ENCODE data around the gene ATP8B4.

The ATP8B4 gene

DNA sequence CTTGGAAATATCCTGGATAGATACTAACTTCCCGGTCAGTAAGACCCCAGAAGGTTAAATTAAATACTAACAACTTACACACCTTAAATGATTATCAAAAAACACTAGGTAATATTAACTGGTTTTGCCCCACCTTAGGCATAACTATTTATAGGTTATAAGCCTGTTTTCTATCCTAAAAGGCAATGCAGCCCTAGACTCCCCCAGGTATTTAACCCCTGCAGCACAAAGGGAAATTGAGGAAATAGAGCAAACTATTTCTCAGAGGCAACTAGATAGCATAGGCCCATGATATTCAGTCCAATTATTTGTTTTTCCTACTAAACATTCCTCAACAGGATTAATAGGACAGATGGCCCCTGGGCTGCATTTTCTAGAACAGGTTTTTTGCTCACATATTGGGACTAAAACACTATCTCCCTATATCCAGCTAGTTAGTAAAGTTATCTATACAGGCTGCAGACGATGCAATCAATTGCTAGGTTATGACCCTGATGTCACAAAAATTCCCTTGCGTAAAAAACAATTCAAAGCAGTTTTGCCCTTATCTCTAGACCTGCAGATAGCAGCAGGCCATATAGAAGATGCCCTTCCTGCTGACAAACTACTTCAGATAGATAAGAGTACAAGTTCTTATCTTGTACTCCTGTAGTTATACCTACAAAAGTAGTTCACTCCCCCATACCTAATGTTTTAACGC lies 276.9 kb downstream of the ATP8B4 start:
- TF ChIP-seq, protein P1, sequence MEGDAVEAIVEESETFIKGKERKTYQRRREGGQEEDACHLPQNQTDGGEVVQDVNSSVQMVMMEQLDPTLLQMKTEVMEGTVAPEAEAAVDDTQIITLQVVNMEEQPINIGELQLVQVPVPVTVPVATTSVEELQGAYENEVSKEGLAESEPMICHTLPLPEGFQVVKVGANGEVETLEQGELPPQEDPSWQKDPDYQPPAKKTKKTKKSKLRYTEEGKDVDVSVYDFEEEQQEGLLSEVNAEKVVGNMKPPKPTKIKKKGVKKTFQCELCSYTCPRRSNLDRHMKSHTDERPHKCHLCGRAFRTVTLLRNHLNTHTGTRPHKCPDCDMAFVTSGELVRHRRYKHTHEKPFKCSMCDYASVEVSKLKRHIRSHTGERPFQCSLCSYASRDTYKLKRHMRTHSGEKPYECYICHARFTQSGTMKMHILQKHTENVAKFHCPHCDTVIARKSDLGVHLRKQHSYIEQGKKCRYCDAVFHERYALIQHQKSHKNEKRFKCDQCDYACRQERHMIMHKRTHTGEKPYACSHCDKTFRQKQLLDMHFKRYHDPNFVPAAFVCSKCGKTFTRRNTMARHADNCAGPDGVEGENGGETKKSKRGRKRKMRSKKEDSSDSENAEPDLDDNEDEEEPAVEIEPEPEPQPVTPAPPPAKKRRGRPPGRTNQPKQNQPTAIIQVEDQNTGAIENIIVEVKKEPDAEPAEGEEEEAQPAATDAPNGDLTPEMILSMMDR (IDR thresholded peaks at IDR 0.05; ENCODE audit: poor library complexity, severe bottlenecking) = no peak

DNA sequence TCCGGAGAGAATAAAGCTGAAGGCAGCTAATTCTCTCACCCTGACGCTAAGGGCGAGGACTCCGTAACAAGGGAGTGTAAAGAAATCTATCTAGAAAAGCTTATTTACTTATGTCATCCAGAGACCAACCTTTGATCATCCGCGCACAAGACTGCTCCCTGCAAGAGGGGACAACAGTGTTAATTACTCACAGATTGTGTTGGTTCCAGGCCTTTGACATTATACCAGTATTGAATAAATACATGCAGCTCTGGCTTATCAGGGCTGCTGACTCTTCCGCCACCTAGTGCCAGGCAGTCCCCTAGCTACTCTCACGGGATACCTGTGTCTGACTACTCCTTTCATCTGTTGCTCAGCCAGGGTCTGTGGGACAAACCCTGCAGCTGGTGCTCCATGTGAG lies 286.5 kb downstream of the ATP8B4 start:
- Histone ChIP-seq H3K4me3 (ENCODE audit: severe bottlenecking) (no peak overlapping the region), H3K4me1 (ENCODE audit: insufficient read depth, poor library complexity, severe bottlenecking) (peaks cover 6% of the 10 kb centered on the region), H3K9me3 (ENCODE audit: severe bottlenecking) (no peaks in the 10 kb centered on the region), H3K27me3 (ENCODE audit: insufficient read depth, poor library complexity, severe bottlenecking) (no peaks in the 10 kb centered on the region), H3K27ac (ENCODE audit: poor library complexity, severe bottlenecking) (no peak overlapping the region), H3K36me3 (ENCODE audit: low read depth) (no peaks in the 10 kb centered on the region)
- peak; percentile 61 for ATAC-seq (ENCODE audit: low read depth)
- TF ChIP-seq, protein P1 (IDR thresholded peaks at IDR 0.05; ENCODE audit: poor library complexity, severe bottlenecking) = peak; percentile 62
- no peak for DNase-seq (ENCODE audit: low spot score)

More for the DNA sequence above, 276.9 kb downstream of the ATP8B4 start:
- Histone ChIP-seq H3K36me3 (ENCODE audit: low read depth) (no peaks in the 10 kb centered on the region), H3K27ac (ENCODE audit: poor library complexity, severe bottlenecking) (no peak overlapping the region), H3K4me1 (ENCODE audit: insufficient read depth, poor library complexity, severe bottlenecking) (peaks cover under 1% of the 10 kb centered on the region), H3K9me3 (ENCODE audit: severe bottlenecking) (no peaks in the 10 kb centered on the region), H3K4me3 (ENCODE audit: severe bottlenecking) (no peak overlapping the region), H3K27me3 (ENCODE audit: insufficient read depth, poor library complexity, severe bottlenecking) (no peaks in the 10 kb centered on the region)
- no peak for ATAC-seq (ENCODE audit: low read depth)
- no peak for DNase-seq (ENCODE audit: low spot score)

DNA sequence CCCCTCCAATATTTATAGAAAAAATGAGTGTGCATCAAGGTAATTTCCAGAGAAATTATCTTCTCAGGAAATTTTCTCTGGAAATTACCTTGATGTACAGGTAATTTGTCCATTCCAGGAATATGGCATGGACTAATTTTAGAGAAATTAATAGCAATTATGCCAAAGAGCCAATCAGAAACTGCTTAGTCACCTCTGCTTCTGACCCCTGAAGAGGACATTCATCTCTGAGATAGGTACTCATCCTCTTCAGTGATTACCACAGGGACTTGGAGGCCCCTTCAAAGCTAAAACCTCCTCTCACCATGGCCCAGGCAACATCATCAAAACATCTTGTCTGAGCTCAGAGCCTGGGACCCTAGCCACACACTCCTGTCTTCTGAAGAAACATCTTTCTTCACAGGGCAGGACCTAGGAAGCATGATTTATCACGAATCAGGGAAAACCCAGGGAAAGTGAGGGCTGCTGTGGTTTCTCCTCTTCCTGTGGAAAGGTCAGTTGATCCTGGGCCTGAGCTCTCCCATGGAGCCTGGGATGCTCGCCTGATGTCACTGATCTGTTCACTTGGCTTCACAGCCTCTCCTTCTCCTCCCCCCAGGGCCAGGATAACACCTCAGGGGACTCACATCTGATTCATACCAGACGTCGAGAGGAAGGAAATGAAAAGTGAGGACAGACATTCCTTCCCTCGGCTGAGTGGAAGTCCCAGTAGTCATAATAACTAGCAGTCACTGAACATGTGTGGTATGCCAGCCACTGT lies 287.6 kb downstream of the ATP8B4 start:
- ATAC-seq (ENCODE audit: low read depth) = peak; percentile 84
- H3K36me3 ChIP-seq (ENCODE audit: low read depth) = no peaks in the 10 kb centered on the region
- peak overlapping the region; percentile 32 for H3K27ac ChIP-seq (ENCODE audit: poor library complexity, severe bottlenecking)
- no peaks in the 10 kb centered on the region for H3K27me3 ChIP-seq (ENCODE audit: insufficient read depth, poor library complexity, severe bottlenecking)
- TF ChIP-seq, protein P1 (IDR thresholded peaks at IDR 0.05; ENCODE audit: poor library complexity, severe bottlenecking) = no peak
- H3K4me1 ChIP-seq (ENCODE audit: insufficient read depth, poor library complexity, severe bottlenecking) = peaks cover 6% of the 10 kb centered on the region
- no peak overlapping the region for H3K4me3 ChIP-seq (ENCODE audit: severe bottlenecking)
- peak; percentile 70 for DNase-seq (ENCODE audit: low spot score)
- H3K9me3 ChIP-seq (ENCODE audit: severe bottlenecking) = no peaks in the 10 kb centered on the region

DNA sequence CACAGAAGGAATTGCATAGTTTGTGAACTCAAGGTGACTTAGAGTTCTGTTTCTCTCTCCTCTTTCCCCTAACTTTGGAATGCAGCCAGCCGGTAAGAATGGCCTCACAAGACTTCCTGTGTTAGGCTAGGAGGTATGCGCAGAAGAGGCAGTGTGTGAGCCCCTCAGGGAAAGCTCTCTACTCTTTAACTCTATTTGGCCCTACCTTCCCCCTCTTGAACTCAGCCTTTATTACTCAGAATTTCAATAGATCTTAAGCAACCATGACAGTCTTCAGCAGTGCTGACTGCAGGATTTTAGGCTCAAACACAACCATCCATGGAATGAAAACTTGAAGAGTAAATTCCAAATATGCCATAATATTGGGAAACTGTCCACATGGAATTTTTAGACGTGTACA lies 288.6 kb downstream of the ATP8B4 start:
- Histone ChIP-seq H3K27ac (ENCODE audit: poor library complexity, severe bottlenecking) (no peak overlapping the region), H3K27me3 (ENCODE audit: insufficient read depth, poor library complexity, severe bottlenecking) (no peaks in the 10 kb centered on the region), H3K9me3 (ENCODE audit: severe bottlenecking) (no peaks in the 10 kb centered on the region), H3K4me3 (ENCODE audit: severe bottlenecking) (no peak overlapping the region), H3K36me3 (ENCODE audit: low read depth) (no peaks in the 10 kb centered on the region), H3K4me1 (ENCODE audit: insufficient read depth, poor library complexity, severe bottlenecking) (peaks cover 6% of the 10 kb centered on the region)
- TF ChIP-seq, protein P1 (IDR thresholded peaks at IDR 0.05; ENCODE audit: poor library complexity, severe bottlenecking) = no peak
- ATAC-seq (ENCODE audit: low read depth) (no peak), DNase-seq (ENCODE audit: low spot score) (no peak)

DNA sequence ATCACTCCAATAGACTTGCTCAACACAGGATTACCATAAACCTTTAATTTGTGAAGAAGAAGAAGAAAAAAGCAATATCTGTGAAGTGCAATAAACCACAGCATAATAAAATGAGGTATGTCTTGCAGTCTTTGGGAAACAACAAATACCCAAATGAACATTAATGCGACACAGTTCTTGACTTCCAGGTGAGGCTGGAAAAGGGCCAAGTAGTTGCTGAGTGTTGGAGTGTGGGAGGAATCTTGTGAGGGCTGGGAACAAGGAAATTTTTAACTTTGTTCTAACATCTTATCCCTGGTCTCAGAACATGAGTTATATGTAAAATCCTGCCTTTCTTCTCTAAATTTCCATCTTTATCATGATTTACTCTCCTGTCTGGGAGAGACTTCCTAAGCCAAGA lies 291.7 kb downstream of the ATP8B4 start:
- TF ChIP-seq, protein P1 (IDR thresholded peaks at IDR 0.05; ENCODE audit: poor library complexity, severe bottlenecking) = no peak
- no peak overlapping the region for H3K4me3 ChIP-seq (ENCODE audit: severe bottlenecking)
- H3K4me1 ChIP-seq (ENCODE audit: insufficient read depth, poor library complexity, severe bottlenecking) = peaks cover 6% of the 10 kb centered on the region
- no peaks in the 10 kb centered on the region for H3K36me3 ChIP-seq (ENCODE audit: low read depth)
- no peaks in the 10 kb centered on the region for H3K9me3 ChIP-seq (ENCODE audit: severe bottlenecking)
- no peak overlapping the region for H3K27ac ChIP-seq (ENCODE audit: poor library complexity, severe bottlenecking)
- DNase-seq (ENCODE audit: low spot score) = no peak
- H3K27me3 ChIP-seq (ENCODE audit: insufficient read depth, poor library complexity, severe bottlenecking) = no peaks in the 10 kb centered on the region
- no peak for ATAC-seq (ENCODE audit: low read depth)
